H1 (cell line): ENCODE measurements around the gene ATG16L1. TPM values are rescaled to one million over a fixed set of nuclear protein-coding genes. Genes with fewer than 3 reads are reported as not detected.

Experiments used
- CTCF ChIA-PET: fragments of 300-600 bp; sonication (Branson Sonifier 250); formaldehyde crosslinking; loops from one replicate; lab custom pipeline; 2021; ENCODE audit not compliant: partially characterized antibody; lab: Charles Lee
- POLR2A ChIA-PET: fragments of 300-600 bp; sonication (Branson Sonifier 250); formaldehyde crosslinking; loops from one replicate; lab custom pipeline; 2021; ENCODE audit warnings: inconsistent platforms; ENCODE audit not compliant: partially characterized antibody; lab: Charles Lee
- DNase-seq, 2 experiments: peaks; one replicate each; pipeline versions ENCODE4 v3.0.0 to v3.0.0-alpha.2; 2010 to 2022; ENCODE audit warnings: low spot score in 2 of 2, low read depth in 1 of 2, mixed read lengths in 1 of 2
- FAIRE-seq: peaks from 2 replicates; lab custom pipeline; 2011; peaks lifted over from hg19 to GRCh38; lab: Jason Lieb, UNC
- H2AFZ ChIP-seq: 2 replicates; pipeline ENCODE4 v1.8.1; 2012; ENCODE audit warnings: low read length, inconsistent platforms
- H2AK5ac ChIP-seq: 2 replicates; pipeline ENCODE4 v1.6.1; 2013; ENCODE audit warnings: low read depth, low read length
- H2BK120ac ChIP-seq: replicated peaks from 2 replicates; pipeline ENCODE3; 2013; ENCODE audit warnings: low read depth, low read length, inconsistent platforms
- H2BK12ac ChIP-seq: 2 replicates; pipeline ENCODE4 v1.6.1; 2013; ENCODE audit warnings: low read depth, low read length
- H2BK15ac ChIP-seq: 2 replicates; pipeline ENCODE4 v1.6.1; 2013; ENCODE audit warnings: low read length
- H2BK20ac ChIP-seq: 2 replicates; pipeline ENCODE4 v1.6.1; 2013; ENCODE audit warnings: low read length
- H2BK5ac ChIP-seq: 2 replicates; pipeline ENCODE4 v1.6.1; 2013; ENCODE audit warnings: low read depth, low read length
- H3K14ac ChIP-seq: 2 replicates; pipeline ENCODE4 v1.6.1; 2013; ENCODE audit warnings: inconsistent platforms; ENCODE audit not compliant: insufficient read length
- H3K18ac ChIP-seq: 2 replicates; pipeline ENCODE4 v1.6.1; 2013; ENCODE audit warnings: low read length; ENCODE audit errors: extremely low read depth
- H3K23ac ChIP-seq: 2 replicates; pipeline ENCODE4 v1.6.1; 2013; ENCODE audit warnings: inconsistent platforms; ENCODE audit not compliant: insufficient read length
- H3K23me2 ChIP-seq: 2 replicates; pipeline ENCODE4 v1.6.1; 2013; ENCODE audit warnings: low read depth, low read length
- H3K27ac ChIP-seq: 2 replicates; pipeline ENCODE4 v1.6.1; 2011; ENCODE audit warnings: low read depth, low read length, inconsistent platforms
- H3K27me3 ChIP-seq, 4 experiments: replicated peaks in 1 of 4; 1 replicate in 1 of 4; 2 replicates in 3 of 4; pipeline versions ENCODE4 v1.6.1 to v1.8.1; 2011 to 2013; ENCODE audit warnings: low read length in 3 of 4, mild to moderate bottlenecking in 3 of 4, inconsistent platforms in 2 of 4, mixed read lengths in 2 of 4, moderate library complexity in 1 of 4; ENCODE audit not compliant: control insufficient read depth in 3 of 4, insufficient read depth in 3 of 4; ENCODE audit errors: extremely low read depth in 1 of 4
- H3K36me3 ChIP-seq, 4 experiments: 2 replicates each; pipeline versions ENCODE4 v1.6.1 to v1.8.1; 2011 to 2013; ENCODE audit warnings: mild to moderate bottlenecking in 4 of 4, low read length in 3 of 4, moderate library complexity in 2 of 4, control low read depth in 1 of 4, inconsistent platforms in 1 of 4; ENCODE audit not compliant: insufficient read depth in 4 of 4, control insufficient read depth in 2 of 4
- H3K4ac ChIP-seq: replicated peaks from 2 replicates; pipeline ENCODE3; 2013; ENCODE audit warnings: low read length, low read depth, mixed read lengths, inconsistent platforms; ENCODE audit not compliant: insufficient read length
- H3K4me1 ChIP-seq, 4 experiments: replicated peaks in 1 of 4; 1 replicate in 1 of 4; 2 replicates in 3 of 4; pipeline versions ENCODE4 v1.6.1 to v1.8.1; 2011 to 2013; ENCODE audit warnings: low read length in 3 of 4, inconsistent platforms in 2 of 4, mixed read lengths in 1 of 4; ENCODE audit not compliant: insufficient read depth in 4 of 4, control insufficient read depth in 3 of 4
- H3K4me2 ChIP-seq, 2 experiments: 2 replicates each; pipeline versions ENCODE4 v1.6.1 to v1.8.1; 2011 to 2013; ENCODE audit warnings: low read depth in 2 of 2, low read length in 2 of 2, control low read depth in 1 of 2, inconsistent platforms in 1 of 2, mild to moderate bottlenecking in 1 of 2; ENCODE audit not compliant: insufficient read depth in 1 of 2
- H3K4me3 ChIP-seq, 4 experiments: fragments of 200-600, 300-600 bp in 1 of 4; sonication (generic), shearing (Covaris generic), sonication (Bioruptor Twin) in 1 of 4; 2 replicates each; pipeline versions ENCODE4 v1.5.1 to v1.8.1; 2011 to 2016; ENCODE audit warnings: low read length in 4 of 4, low read depth in 3 of 4, control low read depth in 2 of 4, inconsistent platforms in 2 of 4, mild to moderate bottlenecking in 2 of 4, mixed read lengths in 1 of 4, moderate library complexity in 1 of 4; ENCODE audit not compliant: insufficient read depth in 2 of 4; ENCODE audit errors: extremely low read depth in 1 of 4
- H3K56ac ChIP-seq: replicated peaks from 2 replicates; pipeline ENCODE3; 2013; ENCODE audit warnings: low read depth, mild to moderate bottlenecking, mixed read lengths, low read length, inconsistent platforms; ENCODE audit not compliant: insufficient read length
- H3K79me1 ChIP-seq: 2 replicates; pipeline ENCODE4 v1.6.1; 2013; ENCODE audit warnings: low read depth, low read length, control low read depth
- H3K79me2 ChIP-seq, 2 experiments: 2 replicates each; pipeline versions ENCODE4 v1.6.1 to v1.8.1; 2012 to 2013; ENCODE audit warnings: low read length in 2 of 2, mild to moderate bottlenecking in 2 of 2, inconsistent platforms in 1 of 2; ENCODE audit not compliant: insufficient read depth in 2 of 2, control insufficient read depth in 1 of 2
- H3K9ac ChIP-seq, 4 experiments: replicated peaks in 1 of 4; 1 replicate in 1 of 4; 2 replicates in 3 of 4; pipeline versions ENCODE4 v1.6.1 to v1.8.1; 2011 to 2013; ENCODE audit warnings: low read depth in 3 of 4, low read length in 3 of 4, control low read depth in 2 of 4, mild to moderate bottlenecking in 2 of 4, moderate library complexity in 2 of 4, inconsistent platforms in 1 of 4; ENCODE audit errors: extremely low read depth in 1 of 4
- H3K9me3 ChIP-seq, 2 experiments: 2 replicates each; pipeline versions ENCODE4 v1.6.1 to v1.8.1; 2012 to 2013; ENCODE audit warnings: mild to moderate bottlenecking in 2 of 2, moderate library complexity in 2 of 2, control low read depth in 1 of 2, inconsistent platforms in 1 of 2, low read depth in 1 of 2, low read length in 1 of 2, mixed read lengths in 1 of 2; ENCODE audit not compliant: insufficient read depth in 2 of 2
- H4K20me1 ChIP-seq, 2 experiments: replicated peaks in 1 of 2; 2 replicates each; pipeline versions ENCODE3 to v1.8.1; 2011 to 2013; ENCODE audit warnings: inconsistent platforms in 2 of 2, low read length in 2 of 2, mild to moderate bottlenecking in 1 of 2; ENCODE audit not compliant: insufficient read depth in 2 of 2, control insufficient read depth in 1 of 2
- H4K5ac ChIP-seq: 2 replicates; pipeline ENCODE4 v1.6.1; 2013; ENCODE audit warnings: low read length, low read depth, mixed read lengths, inconsistent platforms; ENCODE audit not compliant: insufficient read length
- H4K8ac ChIP-seq: 2 replicates; pipeline ENCODE4 v1.8.0; 2013; ENCODE audit warnings: mild to moderate bottlenecking, moderate library complexity, low read length, inconsistent platforms; ENCODE audit not compliant: insufficient read depth; ENCODE audit errors: extremely low read depth
- H4K91ac ChIP-seq: replicated peaks from 2 replicates; pipeline ENCODE3; 2013; ENCODE audit warnings: low read length, mixed read lengths, inconsistent platforms; ENCODE audit not compliant: insufficient read length
- CBX5 ChIP-seq: fragments of 300-800, 300-1000 bp; sonication (generic); IDR thresholded peaks from 2 replicates; pipeline ENCODE4 v1.7.1; 2016; ENCODE audit warnings: antibody characterized with exemption, low read length, low read depth
- GTF2F1 ChIP-seq: IDR thresholded peaks from 2 replicates; pipeline ENCODE4 v1.6.1; 2012; ENCODE audit warnings: low read depth, low read length, improper control_type of control experiment, borderline replicate concordance
- TAF1 ChIP-seq: IDR thresholded peaks from 2 replicates; pipeline ENCODE4 v1.6.1; 2011; ENCODE audit warnings: mild to moderate bottlenecking, low read depth, low read length
- WGBS, 2 experiments: shearing (Covaris generic) in 1 of 2; methylation state at CpG; one replicate each; pipeline versions ENCODE4 v1.1.6 to v1.1.7; 2013 to 2015; ENCODE audit warnings: low lambda C conversion rate in 2 of 2, mixed read lengths in 2 of 2, inconsistent platforms in 1 of 2, low coverage in 1 of 2, missing lambda C conversion rate in 1 of 2; ENCODE audit not compliant: insufficient replicate concordance in 2 of 2, insufficient coverage in 1 of 2, insufficient read length in 1 of 2; ENCODE audit errors: extremely low coverage in 1 of 2, missing lambda C conversion rate in 1 of 2; 5-methylcytosine and 5-hydroxymethylcytosine counted together
- polyA plus RNA-seq, 7 experiments: library from polyadenylated mRNA; depleted of rRNA in 3 of 7; stranded (reverse) in 5 of 7; unstranded in 2 of 7; fragments of >200 nt in 5 of 7; fragments of 200-250 nt in 2 of 7; gene quantifications; 1 replicate in 5 of 7; 2 replicates in 1 of 7; 4 replicates in 1 of 7; pipeline versions ENCODE4 v1.2.1 to v1.2.3, GENCODE V29; 2011 to 2013; ENCODE audit warnings: missing spikeins in 2 of 7, mixed read lengths in 2 of 7
- total RNA-seq: library from RNA; stranded (reverse); fragmentation: NEBNext Ultra II Directional; extraction: Animal tissue kit (Norgen Biotek cat#: 25700); gene quantifications from 2 replicates; pipeline ENCODE4 v1.2.1, GENCODE V29; 2021
- TF ChIP-seq, protein P1 (sequence below): IDR thresholded peaks from 2 replicates; pipeline ENCODE4 v1.6.1; 2011; ENCODE audit warnings: low read depth, mild to moderate bottlenecking, low read length; ENCODE audit not compliant: insufficient read depth
- TF ChIP-seq, protein P2 (sequence below): IDR thresholded peaks from 2 replicates; pipeline ENCODE4 v1.6.1; 2012; ENCODE audit warnings: inconsistent platforms

ATG16L1 gene
- total and polyA plus RNA-seq, 2 of the 8 experiments (the other 6 are each of a cell fraction or from before 2014, with no cell fraction given), result 18.3 to 31.0 TPM

DNA sequence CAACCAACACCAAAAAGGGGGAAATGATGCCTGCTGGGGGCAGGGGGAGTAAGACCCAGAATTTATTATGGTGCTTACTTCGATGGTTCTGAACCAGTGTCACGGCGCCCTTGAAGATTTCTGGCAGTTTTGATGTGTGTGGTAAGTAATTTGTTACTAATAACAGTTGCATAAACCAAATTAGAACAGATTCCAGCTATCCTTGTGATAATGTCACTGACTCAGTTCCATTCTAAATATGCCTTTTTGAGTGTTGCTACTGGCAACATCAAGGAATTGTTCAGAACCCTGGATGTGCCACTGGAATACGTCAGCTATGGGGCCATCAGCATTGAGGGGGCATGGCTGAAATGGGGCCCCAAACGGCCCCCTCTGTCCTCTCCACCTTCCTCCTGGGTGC is 67.8 kb downstream of the ATG16L1 start:
- Histone ChIP-seq H2AFZ (no peak overlapping the region), H3K4ac (no peak overlapping the region), H2BK15ac (no peak overlapping the region), H3K4me1 (no peaks in the 10 kb centered on the region), H3K23ac (no peak overlapping the region), H3K79me2 (no peaks in the 10 kb centered on the region), H4K91ac (no peak overlapping the region), H3K4me2 (no peak overlapping the region), H2BK120ac (no peak overlapping the region), H4K5ac (no peak overlapping the region), H3K9me3 (no peaks in the 10 kb centered on the region), H4K8ac (no peak overlapping the region), H3K23me2 (no peaks in the 10 kb centered on the region; the same call in 1 of the 2 replicates), H3K56ac (no peak overlapping the region), H3K36me3 (no peaks in the 10 kb centered on the region), H3K27me3 (no peaks in the 10 kb centered on the region), H3K4me3 (no peak overlapping the region), H3K14ac (no peak overlapping the region), H3K9ac (no peak overlapping the region), H4K20me1 (no peaks in the 10 kb centered on the region), H3K27ac (no peak overlapping the region), H2BK12ac (no peak overlapping the region), H2BK20ac (no peak overlapping the region), H2BK5ac (no peak overlapping the region), H3K79me1 (no peaks in the 10 kb centered on the region), H2AK5ac (no peak overlapping the region), H3K18ac (no peak overlapping the region)
- ChIA-PET POLR2A (no interaction called here), CTCF (interaction anchor here (1.0 kb wide), 1 partner anchor 14 kb away, joined by 3 read pairs; no protein-coding TSS in a partner anchor)
- FAIRE-seq (no peak), DNase-seq (no peak)
- WGBS, 2 experiments, result 87% methylated on average over 5 of the region's 5 CpGs; no CpG with 5 or more reads in 1 of the 2 experiments
- TF ChIP-seq TAF1 (no peak), CBX5 (no peak), GTF2F1 (no peak)
- TF ChIP-seq, protein P1, sequence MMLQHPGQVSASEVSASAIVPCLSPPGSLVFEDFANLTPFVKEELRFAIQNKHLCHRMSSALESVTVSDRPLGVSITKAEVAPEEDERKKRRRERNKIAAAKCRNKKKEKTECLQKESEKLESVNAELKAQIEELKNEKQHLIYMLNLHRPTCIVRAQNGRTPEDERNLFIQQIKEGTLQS, result no peak
- TF ChIP-seq, protein P2, sequence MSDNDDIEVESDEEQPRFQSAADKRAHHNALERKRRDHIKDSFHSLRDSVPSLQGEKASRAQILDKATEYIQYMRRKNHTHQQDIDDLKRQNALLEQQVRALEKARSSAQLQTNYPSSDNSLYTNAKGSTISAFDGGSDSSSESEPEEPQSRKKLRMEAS, result no peak
